HG03066 (cell line): Measurements from ENCODE around the gene PHOSPHO2.
"Not testable (repeated sequence)": the region's sequence is repeated elsewhere in the genome, so short reads cannot be mapped to it uniquely, and the experiment has no call there.

Source experiments
- ATAC-seq: cut with Tn5 transposase; IDR thresholded peaks from one replicate; pipeline ENCODE4 v1.9.1; 2021; ENCODE audit warnings: low read depth; ENCODE audit not compliant: unreplicated experiment

The PHOSPHO2 gene

GRCh38 chr2:169683425-169684134 lies 10.7 kb upstream of the PHOSPHO2 start:
- no peak for ATAC-seq

- no peak for ATAC-seq
Measured at GRCh38 chr2:169684135-169684565, 10.1 kb upstream of the PHOSPHO2 start.

- ATAC-seq, result not testable (repeated sequence)
Measured at GRCh38 chr2:169684712-169685111, 9.6 kb upstream of the PHOSPHO2 start.

- ATAC-seq, result not testable (repeated sequence)
Measured at GRCh38 chr2:169686825-169687224, 7.4 kb upstream of the PHOSPHO2 start.

- not testable (repeated sequence) for ATAC-seq
Measured at GRCh38 chr2:169687943-169688342, 6.3 kb upstream of the PHOSPHO2 start.

- no peak for ATAC-seq
Measured at GRCh38 chr2:169690958-169691357, 3.3 kb upstream of the PHOSPHO2 start.

- ATAC-seq, result no peak
Measured at GRCh38 chr2:169692718-169693117, 1.6 kb upstream of the PHOSPHO2 start.

GRCh38 chr2:169693360-169693759 lies 909 bp upstream of the PHOSPHO2 start:
- no peak for ATAC-seq

- ATAC-seq, result no peak
Measured at GRCh38 chr2:169694894-169695260, 608 bp downstream of the PHOSPHO2 start.

GRCh38 chr2:169696381-169696780 lies 2.1 kb downstream of the PHOSPHO2 start:
- no peak for ATAC-seq

- not testable (repeated sequence) for ATAC-seq
Measured at GRCh38 chr2:169699173-169699572, 4.9 kb downstream of the PHOSPHO2 start.

GRCh38 chr2:169702996-169703395 lies 8.7 kb downstream of the PHOSPHO2 start:
- no peak for ATAC-seq

GRCh38 chr2:169704160-169704708 lies 10.0 kb downstream of the PHOSPHO2 start:
- no peak for ATAC-seq

GRCh38 chr2:169705927-169706326 lies 11.7 kb downstream of the PHOSPHO2 start:
- ATAC-seq, result no peak

GRCh38 chr2:169707626-169708025 lies 13.4 kb downstream of the PHOSPHO2 start:
- no peak for ATAC-seq

GRCh38 chr2:169709331-169709730 lies 15.1 kb downstream of the PHOSPHO2 start:
- ATAC-seq, result no peak

- no peak for ATAC-seq
Measured at GRCh38 chr2:169709981-169710380, 15.7 kb downstream of the PHOSPHO2 start.

- no peak for ATAC-seq
Measured at GRCh38 chr2:169711751-169712509, 17.7 kb downstream of the PHOSPHO2 start.

GRCh38 chr2:169712791-169713227 lies 18.5 kb downstream of the PHOSPHO2 start:
- no peak for ATAC-seq

GRCh38 chr2:169713331-169713730 lies 19.1 kb downstream of the PHOSPHO2 start:
- ATAC-seq, result no peak

GRCh38 chr2:169714699-169715098 lies 20.4 kb downstream of the PHOSPHO2 start:
- ATAC-seq, result no peak
